Left hindlimb (tissue), 1 donor: Measurements from ENCODE around the gene TXNDC15.
A peak's percentile ranks its signal among the peaks of the same experiment; 100 is the strongest.

Experiments used
- DNase-seq: peaks from one replicate; pipeline ENCODE4 v3.0.0-alpha.2; 2018

The TXNDC15 gene

DNA sequence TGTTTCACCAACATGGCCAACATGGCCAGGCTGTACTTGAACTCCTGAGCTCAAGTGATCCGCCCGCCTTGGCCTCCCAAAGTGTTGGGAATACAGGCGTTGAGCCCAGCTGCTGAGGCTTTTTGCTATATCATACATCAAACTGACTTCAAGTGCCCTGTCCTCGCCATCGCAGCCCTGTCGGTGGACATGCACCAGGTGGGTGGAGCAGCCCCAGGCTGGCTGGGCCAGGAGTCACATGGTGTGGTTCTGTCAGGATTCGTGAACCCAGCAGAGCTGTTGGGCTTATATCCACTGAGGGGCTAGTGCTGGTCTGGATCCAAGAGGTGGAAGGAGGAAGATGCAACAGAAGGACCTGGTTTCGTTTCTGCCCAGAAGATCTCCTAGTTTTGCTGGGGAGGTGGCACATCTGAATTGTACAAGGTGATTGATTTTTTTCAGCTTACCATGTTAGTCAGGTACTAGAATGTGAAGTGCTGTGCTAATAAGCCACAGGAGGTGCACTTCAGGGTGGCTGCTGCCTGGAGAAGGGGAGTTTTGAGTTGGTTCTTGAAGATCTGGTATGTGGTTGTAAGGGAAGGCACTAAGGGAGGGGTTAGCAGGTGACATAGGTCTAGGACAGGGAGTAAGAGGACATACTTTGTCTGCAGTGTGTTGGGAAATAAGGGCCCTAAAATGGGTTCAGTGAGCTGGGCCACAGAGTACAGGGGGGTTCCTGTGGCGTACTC lies 46.8 kb downstream of the TXNDC15 start:
- no peak for DNase-seq

DNA sequence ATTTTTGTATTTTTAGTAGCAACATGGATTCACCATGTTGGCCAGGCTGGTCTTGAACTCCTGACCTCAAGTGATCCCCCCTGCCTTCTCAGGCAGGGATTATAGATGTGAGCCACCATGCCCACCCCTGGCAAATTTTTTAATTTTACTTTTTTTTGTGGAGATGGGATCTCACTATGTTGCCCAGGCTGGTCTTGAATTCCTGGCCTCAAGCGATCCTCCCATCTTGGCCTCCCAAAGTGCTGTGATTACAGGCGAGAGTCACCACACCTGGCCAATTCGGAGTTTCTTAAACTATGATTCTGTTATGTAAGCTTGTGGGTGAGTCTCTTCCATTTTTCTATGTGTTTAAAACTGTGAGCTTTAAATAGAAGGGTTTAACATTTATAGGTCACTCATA lies 58.3 kb downstream of the TXNDC15 start:
- no peak for DNase-seq

DNA sequence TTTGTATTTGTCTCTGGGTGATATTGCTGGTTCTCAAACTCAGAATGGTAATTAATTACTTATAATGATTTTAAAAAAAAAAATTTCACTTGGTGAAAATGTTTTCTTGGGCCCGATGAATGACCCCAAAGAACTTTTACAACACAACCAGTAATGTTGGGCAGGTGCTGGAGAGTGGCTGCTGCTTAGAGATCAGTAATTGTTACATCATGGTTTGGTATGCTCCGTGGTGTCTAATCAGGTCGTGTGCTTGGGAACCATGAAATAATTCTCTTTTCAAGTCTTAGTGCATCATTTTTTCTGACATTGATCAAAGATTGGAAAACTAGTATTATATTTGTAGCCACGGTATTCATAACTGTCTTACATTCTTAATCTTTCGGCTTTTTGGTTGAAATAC lies 60.0 kb downstream of the TXNDC15 start:
- DNase-seq: no peak

DNA sequence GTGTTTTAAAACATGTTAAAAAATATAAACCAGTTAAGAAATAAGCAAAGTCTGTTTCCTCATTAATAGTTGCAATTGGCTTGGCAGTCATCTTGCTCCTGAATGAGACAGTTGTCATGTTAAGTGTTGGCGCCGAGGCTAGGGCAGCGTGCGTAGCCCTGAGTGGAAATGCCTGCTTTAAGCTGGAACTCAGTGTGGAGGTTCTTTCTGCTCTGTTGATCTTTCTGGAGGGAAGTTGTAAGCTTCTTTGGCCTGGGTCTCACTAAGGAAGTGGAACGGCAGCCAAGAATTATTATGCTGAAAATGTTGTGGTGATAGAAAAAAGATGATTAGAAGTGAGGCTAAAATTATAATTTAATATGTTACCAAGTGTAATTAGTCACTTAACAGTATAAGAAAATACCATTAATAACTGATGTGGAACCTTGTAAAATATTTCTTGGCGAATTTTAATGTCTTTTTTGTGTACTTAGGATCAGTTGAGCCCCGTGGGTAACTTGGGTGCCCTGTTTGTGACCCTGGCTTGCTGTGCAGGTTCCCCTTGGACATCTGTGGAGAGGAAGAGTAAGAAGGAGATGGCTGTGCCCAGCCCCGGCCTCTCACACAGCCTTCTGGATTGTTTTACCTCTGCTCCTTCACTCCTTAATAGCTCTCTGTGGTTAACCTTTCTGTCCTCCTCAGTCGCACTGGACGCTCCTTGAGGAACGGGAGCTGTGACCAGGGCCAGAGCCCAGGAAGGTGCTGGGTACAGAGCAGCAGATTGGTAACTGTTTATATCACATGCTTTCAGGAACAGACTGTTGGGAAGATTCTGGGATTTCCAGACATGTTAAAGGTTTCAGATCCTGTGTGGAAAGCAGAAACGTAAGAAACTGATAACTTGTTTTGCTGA lies 61.8 kb downstream of the TXNDC15 start:
- no peak for DNase-seq

DNA sequence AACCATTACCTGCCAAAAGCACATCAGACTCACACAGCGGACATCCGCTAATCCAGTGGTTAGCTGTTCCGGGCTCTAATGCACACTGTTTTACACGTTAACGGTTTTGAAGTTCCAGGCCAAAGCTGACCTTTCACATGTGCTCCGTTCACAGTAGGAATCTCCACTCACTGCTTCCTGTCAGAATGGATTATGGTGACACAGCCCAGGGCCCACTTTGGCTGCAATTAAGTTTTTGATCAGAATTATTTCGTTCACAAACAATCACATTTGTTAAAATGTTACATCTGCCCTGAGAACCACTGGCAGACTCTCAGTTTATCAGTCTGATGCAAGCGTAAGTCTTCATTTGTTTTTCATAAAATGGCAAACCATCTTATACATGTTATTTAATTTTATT lies 63.4 kb downstream of the TXNDC15 start:
- DNase-seq: no peak

DNA sequence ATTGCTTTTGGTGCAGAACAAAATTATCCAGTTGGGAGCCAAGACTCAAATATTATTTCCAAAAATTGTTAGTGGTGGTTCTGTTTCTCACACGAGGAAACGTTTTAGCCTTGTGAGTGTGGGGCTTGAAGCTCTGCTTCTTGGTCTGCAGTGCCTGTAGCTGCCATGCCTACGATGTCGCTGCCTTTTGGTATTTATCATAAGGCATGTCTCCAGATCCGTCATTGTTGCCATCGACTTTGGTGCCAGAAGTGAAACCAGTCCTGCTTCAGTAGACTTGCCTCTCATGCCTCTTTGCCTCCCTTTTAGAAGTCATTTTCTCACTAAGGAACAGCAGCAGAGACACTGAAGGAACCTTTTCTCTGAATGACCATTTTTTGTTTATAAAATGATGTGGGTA lies 63.9 kb downstream of the TXNDC15 start:
- DNase-seq: no peak

DNA sequence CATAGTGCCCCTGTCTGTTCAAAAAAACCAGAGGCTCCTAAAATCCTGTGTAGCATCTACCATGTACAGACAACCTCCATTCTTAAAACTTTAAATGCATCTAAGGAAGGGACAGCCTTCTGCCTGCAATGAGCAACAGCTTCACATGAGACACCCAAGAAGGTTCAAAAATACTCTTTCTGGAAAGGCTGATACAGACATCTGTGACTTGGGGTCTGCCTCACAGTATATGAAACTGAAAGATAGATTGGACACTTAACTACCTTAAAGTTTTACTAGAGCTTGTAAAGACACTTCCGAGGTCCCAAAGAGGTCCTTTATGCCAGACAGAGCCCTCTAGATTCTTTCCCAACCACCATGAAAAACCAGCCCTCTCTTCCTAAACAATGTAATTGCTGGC lies 65.3 kb downstream of the TXNDC15 start:
- DNase-seq: no peak

DNA sequence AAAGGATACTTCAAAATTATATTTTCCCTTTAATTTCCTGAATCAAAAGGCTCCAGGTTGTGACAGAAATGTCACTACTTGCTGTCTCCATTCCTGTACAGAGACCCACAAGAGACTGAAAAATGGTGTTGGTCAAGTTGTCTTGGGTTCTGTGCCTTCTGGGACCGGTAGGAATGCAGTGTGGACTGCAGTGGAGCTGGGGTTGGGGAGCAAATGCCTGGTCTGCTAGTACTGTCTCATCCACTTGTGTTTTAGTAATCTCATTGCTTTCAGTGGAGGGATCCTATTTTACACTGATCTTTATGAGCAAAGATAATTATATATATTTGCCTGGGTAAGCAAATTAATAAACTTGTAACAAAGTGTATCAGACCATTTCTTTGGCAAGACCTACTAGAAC lies 69.4 kb downstream of the TXNDC15 start:
- no peak for DNase-seq

DNA sequence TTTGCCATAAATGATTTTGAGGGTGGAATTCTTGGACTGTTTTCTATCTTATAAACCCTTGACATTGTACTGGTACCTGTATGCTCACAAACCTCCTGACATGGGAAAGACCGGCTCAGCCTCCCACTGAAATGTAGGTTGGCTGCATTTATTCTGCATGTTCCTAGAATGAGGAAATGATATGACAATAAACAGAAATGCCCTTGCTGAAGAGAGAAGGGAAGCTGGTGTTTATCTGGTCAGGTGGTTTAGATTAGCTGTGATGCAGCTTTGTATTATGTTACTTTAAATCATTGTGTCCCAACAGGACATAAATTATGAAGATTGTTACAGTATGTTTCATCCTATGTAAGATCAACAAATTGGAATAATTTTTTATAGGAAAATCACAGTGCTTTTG lies 70.5 kb downstream of the TXNDC15 start:
- DNase-seq: no peak

DNA sequence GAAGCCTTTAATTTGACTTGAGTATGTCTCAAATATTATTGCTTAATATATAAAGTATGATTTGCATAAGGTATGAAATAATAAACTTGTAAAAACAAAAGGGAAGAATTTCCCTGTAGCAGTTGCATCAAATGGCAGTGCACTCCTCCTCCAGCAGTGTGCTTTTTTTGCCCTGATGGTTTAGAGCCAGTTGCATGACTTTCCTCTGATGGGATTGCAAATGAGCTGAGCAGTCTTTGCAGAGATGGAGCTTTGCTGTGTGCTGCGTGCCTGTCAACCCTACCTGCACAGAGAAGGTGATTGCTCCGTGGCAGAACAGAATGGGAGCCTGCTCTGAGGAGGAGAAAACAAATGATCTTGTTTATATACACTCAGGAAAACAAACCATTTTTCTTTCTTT lies 70.9 kb downstream of the TXNDC15 start:
- DNase-seq: no peak

DNA sequence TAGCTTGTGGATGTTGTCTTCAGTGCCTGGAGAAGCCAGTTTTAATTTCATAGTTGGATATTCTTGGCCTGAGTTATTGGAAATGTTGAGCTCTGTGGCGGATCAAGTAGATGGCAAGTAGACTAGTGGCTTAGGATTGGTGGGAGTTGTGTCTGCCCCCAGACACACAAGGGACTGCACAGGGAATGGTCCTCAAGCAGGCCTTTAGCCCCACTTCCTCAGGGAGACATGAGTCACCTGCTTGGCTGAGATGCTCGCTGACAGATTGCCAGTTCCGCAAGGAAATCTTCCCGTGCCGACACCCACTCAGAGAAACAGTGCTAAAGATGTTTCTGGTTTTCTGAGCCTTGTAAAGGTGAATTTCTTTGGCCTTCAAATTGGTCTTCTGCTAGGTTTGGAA lies 74.7 kb downstream of the TXNDC15 start:
- DNase-seq: peak; percentile 52

DNA sequence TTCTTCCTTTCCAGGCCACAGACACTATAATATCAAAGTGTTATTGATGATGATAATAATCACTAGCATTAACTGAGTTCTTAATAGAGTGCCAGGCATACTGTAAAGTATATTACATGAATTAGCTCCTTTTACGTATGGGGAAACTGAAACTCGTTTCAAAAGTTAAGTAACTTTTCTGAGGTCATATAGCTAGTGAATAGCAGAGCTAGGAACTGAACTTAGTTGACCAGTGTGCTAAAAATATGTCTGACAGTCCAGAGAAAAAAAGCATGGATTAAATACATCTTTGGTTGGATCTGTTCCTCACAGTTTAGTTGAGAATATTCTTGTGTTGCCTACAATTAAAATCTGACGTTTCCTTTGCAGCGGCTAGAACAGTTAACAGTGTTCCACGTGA lies 75.1 kb downstream of the TXNDC15 start:
- DNase-seq: no peak
